ENCODE measurements around the gene MPP7.

The MPP7 gene

DNA sequence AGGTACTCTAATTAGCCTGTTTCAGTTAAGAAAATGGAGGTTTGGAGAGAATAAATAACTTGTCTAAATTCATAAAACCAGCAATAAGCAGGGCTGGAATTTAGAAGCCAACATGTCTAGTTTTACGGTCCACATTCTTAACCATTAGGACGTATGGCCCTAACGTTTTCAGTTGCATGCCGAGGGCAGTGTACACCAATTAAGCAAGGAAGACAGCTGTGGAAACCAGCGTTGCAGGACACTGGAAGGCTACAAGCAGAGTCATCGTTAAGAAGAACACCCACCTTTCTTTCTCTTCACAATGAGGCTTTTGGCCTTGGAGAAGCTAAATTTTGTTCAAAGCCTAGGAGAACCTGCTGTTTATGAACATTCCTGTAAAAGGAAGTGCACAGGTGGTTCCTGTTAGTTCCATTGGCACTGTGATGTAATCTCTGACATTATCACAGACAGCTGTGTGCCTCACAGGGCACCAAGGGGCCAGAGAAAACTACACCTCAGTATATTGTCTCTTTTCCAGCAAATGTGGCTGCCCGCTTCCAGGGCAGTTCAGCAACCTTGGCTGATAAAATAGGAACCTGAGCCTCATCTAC lies 21.0 kb downstream of the MPP7 start:
- Histone ChIP-seq H3K27me3 (peaks cover 7% of the 10 kb centered on the region; the same call in 1 of the 2 replicates), H3K4me3 (ENCODE audit: low read depth, low read length) (no peak overlapping the region), H3K4me1 (no peaks in the 10 kb centered on the region), H3K9me3 (no peaks in the 10 kb centered on the region), H3K36me3 (no peaks in the 10 kb centered on the region)
- no peak for TF ChIP-seq CTCF (IDR thresholded peaks at IDR 0.05; ENCODE audit: low read depth, low read length)
- no peak for DNase-seq

DNA sequence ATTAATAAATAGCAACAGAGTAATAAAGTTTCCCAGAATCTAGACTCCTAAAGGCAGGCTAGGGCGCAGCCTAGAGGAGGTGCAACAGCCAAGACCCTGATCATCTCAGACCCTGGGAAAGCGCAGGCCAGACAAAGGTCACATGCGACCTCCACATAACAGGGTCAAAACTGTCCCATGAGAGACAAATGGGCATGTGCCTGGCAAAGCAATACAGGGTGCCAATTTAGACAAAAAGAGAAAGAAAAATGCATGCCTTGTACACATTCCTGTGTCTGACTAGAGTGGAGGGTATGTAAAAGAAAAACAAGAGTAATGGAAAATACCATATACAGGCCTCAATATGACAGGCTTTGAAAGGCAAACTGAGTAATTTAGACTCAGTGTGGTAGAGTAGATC lies 22.2 kb downstream of the MPP7 start:
- no peak for DNase-seq
- no peak overlapping the region for H3K4me3 ChIP-seq (ENCODE audit: low read depth, low read length)
- H3K27me3 ChIP-seq: peaks cover 7% of the 10 kb centered on the region; the same call in 1 of the 2 replicates
- H3K4me1 ChIP-seq: no peaks in the 10 kb centered on the region
- H3K36me3 ChIP-seq: no peaks in the 10 kb centered on the region
- no peaks in the 10 kb centered on the region for H3K9me3 ChIP-seq
- TF ChIP-seq CTCF (IDR thresholded peaks at IDR 0.05; ENCODE audit: low read depth, low read length): no peak

- no peaks in the 10 kb centered on the region for H3K4me1 ChIP-seq
- no peak for DNase-seq
- H3K36me3 ChIP-seq: no peaks in the 10 kb centered on the region
- no peak for TF ChIP-seq CTCF (IDR thresholded peaks at IDR 0.05; ENCODE audit: low read depth, low read length)
- H3K4me3 ChIP-seq (ENCODE audit: low read depth, low read length): no peak overlapping the region
- peaks cover 7% of the 10 kb centered on the region; the same call in 1 of the 2 replicates for H3K27me3 ChIP-seq
- no peaks in the 10 kb centered on the region for H3K9me3 ChIP-seq
Observed at GRCh38 chr10:28279878-28280277, 23.0 kb downstream of the MPP7 start.

- no peak for DNase-seq
- Histone ChIP-seq H3K4me3 (ENCODE audit: low read depth, low read length) (no peak overlapping the region), H3K36me3 (no peaks in the 10 kb centered on the region), H3K4me1 (no peaks in the 10 kb centered on the region), H3K27me3 (peaks cover 7% of the 10 kb centered on the region; the same call in 1 of the 2 replicates), H3K9me3 (no peaks in the 10 kb centered on the region)
- no peak for TF ChIP-seq CTCF (IDR thresholded peaks at IDR 0.05; ENCODE audit: low read depth, low read length)
Observed at GRCh38 chr10:28278842-28279241, 24.0 kb downstream of the MPP7 start.

DNA sequence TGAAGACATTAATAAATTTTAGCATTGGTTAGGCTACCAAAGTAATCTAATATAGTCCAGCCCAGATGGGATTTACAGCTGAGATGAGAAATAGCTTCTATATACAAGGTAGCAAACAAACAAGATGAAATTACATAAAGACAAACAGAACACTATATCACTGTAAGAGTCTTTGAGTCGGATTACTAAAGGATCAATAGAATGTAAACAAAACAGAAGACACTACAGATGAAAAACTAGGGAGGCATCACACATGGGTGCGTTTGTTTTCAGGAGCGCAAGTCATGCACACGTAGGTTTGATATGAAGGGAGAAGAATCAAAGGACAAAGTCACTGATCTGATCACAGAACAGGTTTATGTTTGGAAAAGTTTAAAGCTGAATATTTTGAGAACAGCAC lies 26.5 kb downstream of the MPP7 start:
- H3K9me3 ChIP-seq: no peaks in the 10 kb centered on the region
- no peaks in the 10 kb centered on the region for H3K36me3 ChIP-seq
- DNase-seq: no peak
- H3K4me3 ChIP-seq (ENCODE audit: low read depth, low read length): no peak overlapping the region
- TF ChIP-seq CTCF (IDR thresholded peaks at IDR 0.05; ENCODE audit: low read depth, low read length): no peak
- no peaks in the 10 kb centered on the region for H3K4me1 ChIP-seq
- no peaks in the 10 kb centered on the region; the same call in 1 of the 2 replicates for H3K27me3 ChIP-seq

GRCh38 chr10:28274475-28274874 lies 28.4 kb downstream of the MPP7 start:
- Histone ChIP-seq H3K36me3 (no peaks in the 10 kb centered on the region), H3K9me3 (no peaks in the 10 kb centered on the region), H3K4me3 (ENCODE audit: low read depth, low read length) (no peak overlapping the region), H3K4me1 (no peaks in the 10 kb centered on the region), H3K27me3 (no peaks in the 10 kb centered on the region; the same call in 1 of the 2 replicates)
- no peak for DNase-seq
- TF ChIP-seq CTCF (IDR thresholded peaks at IDR 0.05; ENCODE audit: low read depth, low read length): no peak
